ENCODE results near the gene DNAH10.

Gene DNAH10

GRCh38 chr12:123889848-123890535 lies 127.9 kb downstream of the DNAH10 start:
- no peak for DNase-seq

GRCh38 chr12:123890536-123890902 lies 128.4 kb downstream of the DNAH10 start:
- DNase-seq = no peak

- no peak for DNase-seq
Observed at GRCh38 chr12:123891011-123891410, 128.9 kb downstream of the DNAH10 start.

GRCh38 chr12:123891516-123892179 lies 129.5 kb downstream of the DNAH10 start:
- DNase-seq = no peak

DNA sequence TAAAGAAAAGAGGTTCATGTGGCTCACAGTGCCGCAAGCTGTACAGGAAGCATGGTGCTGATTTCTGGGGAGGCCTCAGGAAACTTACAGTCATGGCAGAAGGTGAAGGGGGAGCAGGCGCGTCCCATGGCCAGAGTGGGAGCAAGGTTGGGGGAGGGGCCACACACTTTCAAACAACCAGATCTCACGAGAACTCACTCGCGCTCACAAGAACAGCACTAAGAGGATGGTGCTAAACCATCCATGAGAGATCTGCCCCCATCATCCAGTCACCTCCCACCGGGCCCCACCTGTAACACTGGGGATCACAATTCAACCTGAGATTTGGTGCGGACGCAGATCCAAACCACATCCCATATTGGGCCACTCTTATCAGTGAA lies 130.1 kb downstream of the DNAH10 start:
- no peak for DNase-seq

DNA sequence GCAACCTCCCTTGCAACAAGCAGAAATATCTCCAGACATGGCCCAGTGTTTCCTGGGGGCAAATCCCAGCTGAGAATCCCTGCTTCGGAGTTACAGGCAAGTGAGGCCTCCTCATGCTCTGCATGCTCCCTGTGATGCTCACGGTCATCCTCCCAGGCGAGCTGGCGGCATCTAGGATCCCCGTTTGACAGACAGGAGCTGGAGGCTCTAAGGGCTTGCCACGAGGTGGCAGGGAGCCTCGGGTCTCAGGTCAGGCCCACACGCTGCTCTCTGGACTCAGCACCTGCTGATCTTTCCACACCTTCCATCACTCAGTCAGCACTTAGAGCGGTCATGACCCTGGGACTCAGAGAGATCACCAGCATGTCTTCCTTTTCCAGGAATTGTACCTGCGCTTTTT lies 130.8 kb downstream of the DNAH10 start:
- DNase-seq = no peak

DNA sequence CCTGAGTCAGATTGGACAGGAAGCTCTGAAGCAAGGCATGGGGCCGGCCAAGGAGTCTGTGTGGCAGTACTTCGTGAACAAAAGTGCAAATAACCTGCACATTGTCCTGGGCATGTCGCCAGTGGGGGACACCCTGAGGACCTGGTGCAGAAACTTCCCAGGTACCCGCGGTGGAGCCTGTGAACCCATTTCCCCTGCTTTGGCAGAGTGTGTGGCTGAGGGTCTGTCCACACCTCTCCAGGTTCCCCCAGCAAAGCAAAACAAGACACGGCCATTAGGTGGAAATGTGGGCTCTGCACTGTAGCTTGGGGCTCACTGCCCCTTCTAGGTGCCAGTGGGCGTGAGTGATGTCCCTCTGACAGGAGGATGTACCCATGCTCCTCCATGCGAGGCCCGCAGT lies 131.2 kb downstream of the DNAH10 start:
- DNase-seq = no peak

GRCh38 chr12:123894823-123895345 lies 132.8 kb downstream of the DNAH10 start:
- no peak for DNase-seq

GRCh38 chr12:123895451-123895850 lies 133.3 kb downstream of the DNAH10 start:
- DNase-seq = no peak

- DNase-seq = no peak
Observed at GRCh38 chr12:123896767-123897166, 134.7 kb downstream of the DNAH10 start.

GRCh38 chr12:123897221-123897620 lies 135.1 kb downstream of the DNAH10 start:
- peak; percentile 38 for DNase-seq

DNA sequence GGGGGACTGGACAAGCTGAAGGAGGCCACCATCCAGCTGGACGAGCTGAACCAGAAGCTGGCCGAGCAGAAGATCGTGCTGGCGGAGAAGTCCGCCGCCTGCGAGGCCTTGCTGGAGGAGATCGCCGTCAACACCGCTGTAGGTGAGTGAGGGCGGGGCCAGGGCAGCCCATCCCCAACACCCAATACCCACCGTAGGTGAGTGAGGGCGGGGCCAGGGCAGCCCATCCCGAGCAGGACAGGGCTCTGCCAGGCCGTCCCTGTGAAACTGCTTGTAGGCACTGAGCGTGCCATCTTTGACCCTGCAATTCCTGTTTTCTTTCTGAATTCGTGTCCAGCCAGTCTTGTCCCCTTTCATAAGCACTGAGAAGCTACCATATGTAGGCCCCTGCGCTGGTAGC lies 136.6 kb downstream of the DNAH10 start:
- no peak for DNase-seq

DNA sequence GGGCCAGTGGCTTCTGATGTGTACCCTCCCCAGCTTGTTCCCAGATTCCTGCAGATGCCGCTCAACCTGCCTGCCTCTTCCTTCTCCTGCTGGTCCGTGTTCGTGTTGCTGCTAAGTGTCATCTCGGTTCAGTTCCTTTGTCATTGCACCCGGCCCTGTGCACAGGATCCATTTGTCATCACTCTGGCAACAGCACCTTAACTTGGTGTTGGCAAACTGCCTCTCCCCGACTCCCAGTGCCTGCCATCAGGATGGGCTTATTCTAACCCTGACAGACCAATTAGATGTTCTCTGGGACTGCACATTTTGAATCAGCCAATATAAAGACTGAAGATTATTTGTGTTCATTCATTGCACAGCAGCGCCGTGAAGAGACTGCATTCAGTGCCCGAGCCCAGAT lies 137.3 kb downstream of the DNAH10 start:
- no peak for DNase-seq

GRCh38 chr12:123900871-123901376 lies 138.8 kb downstream of the DNAH10 start:
- no peak for DNase-seq

DNA sequence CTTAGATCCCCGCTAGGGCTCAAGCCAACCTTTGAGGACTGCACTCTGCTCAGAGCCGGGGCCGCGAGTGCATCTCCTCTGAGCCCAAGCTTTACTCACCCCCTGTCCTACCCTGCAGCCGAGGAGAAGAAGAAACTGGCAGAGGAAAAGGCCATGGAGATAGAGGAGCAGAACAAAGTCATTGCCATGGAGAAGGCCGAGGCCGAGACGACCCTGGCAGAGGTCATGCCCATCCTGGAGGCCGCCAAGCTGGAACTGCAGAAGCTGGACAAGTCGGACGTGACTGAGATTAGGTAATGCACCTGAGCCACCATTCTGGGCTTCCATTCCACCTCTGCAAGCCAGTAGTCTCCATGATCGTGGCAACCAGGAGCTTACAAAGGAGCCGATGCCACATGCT lies 140.7 kb downstream of the DNAH10 start:
- no peak for DNase-seq

- no peak for DNase-seq
Observed at GRCh38 chr12:123903301-123904065, 141.4 kb downstream of the DNAH10 start.

DNA sequence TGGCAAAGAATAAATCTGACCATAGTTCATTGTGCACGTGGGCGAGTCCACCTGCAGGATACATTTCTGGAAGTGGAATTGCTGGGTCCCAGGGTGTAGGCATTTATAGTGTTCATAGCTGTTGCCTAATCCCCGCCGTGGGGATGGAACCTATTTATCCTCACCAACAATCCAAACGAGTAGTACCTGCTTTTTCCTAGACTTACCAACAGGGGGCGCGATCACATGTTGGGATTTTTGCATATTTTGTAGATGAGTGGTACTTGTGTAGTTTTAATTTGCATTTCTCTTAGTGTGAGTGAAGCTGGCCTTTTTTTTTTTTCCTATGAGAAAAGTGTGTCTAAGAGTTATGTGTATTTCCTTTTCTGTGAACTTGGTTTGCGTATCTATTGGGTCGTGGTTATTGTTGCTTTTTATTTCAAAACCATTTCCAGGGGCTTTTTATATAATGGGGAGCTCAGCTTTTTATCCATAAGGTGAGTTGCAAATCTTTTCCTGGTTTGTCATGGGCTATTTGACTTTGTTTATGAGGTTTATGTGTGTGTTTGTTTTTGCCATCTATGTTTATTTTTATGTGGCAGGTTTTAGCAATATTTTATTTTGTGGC lies 143.3 kb downstream of the DNAH10 start:
- DNase-seq = peak; percentile 31

DNA sequence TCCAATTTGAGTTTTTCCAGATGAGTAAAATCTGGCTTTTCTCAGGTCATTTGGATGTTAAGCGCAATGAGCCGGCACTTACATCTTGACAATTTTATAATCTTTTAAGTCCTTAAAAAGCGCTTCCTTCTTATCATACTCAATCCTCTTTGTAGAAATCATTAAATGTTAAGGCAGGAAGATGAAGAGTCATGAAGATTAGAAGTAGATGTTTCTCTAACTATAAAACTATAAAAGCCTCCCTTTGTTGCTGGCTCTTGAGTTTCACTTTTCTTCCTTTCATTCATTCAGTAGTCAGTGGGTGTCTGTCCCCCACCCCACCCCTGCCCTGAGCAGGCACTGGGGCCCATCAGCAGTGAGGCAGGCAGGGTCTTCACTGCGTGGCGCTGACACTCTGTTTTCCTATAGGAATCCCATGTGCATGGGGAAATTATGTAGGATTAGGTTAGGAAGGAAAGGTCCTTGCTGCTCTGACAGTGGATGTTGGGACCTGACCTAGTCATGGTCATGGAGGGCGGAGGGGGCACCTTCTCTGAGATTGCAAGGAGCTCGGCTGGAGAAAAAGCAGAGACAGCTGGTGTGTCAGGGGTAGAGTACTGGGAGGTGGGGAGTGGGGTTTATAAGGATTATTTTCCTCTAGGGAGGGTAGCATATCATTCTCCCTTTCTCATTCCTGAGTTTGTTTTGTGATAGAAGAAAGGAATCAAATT lies 144.8 kb downstream of the DNAH10 start:
- no peak for DNase-seq

DNA sequence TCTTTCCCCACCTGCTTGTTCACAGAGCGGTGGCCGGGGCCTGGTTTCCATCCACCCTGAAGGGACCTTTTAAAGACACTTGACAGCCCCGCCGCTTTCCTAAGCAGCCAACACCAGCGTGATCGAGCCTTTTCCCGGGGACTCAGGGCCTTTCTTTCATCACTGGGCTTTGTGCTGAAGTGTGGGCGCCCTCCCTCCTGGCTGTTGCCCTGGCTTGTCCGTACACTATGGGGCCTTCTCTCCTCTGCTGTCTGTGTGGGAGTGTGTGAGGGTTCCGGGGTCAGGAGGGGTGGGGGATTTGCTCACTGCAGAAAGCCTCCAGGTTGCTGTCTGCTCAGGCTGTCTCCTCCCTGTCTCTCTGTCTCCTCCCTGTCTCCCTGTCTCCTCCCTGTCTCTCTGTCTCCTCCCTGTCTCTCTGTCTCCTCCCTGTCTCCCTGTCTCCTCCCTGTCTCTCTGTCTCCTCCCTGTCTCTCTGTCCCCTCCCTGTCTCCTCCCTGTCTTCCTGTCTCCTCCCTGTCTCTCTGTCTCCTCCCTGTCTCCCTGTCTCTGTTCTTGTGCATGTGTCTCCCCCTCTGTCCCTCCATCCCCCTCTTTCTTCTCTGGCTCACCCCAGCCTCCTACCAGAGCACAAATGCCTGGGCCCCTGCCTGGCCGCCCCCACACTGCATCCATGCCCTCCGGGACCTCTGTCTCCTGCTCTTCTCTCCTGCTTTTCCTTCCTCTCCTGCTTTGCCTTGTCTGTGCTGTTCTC lies 145.8 kb downstream of the DNAH10 start:
- DNase-seq = no peak

- DNase-seq = no peak
Observed at GRCh38 chr12:123908884-123909725, 147.0 kb downstream of the DNAH10 start.

GRCh38 chr12:123910057-123910456 lies 148.0 kb downstream of the DNAH10 start:
- DNase-seq = no peak

Measured in T1000 (cell line).